Activated CD4-positive, alpha-beta memory T cell treated with anti-CD3 and anti-CD28 coated beads for 36 hours (primary cell): ENCODE measurements around the gene DIPK2A. TPM values are rescaled to one million over a fixed set of nuclear protein-coding genes. Genes with fewer than 3 reads are reported as not detected.

ENCODE experiments used
- CTCF ChIA-PET: fragments of 350-600 bp; sonication (Branson Sonifier 250); formaldehyde crosslinking; loops from one replicate; lab custom pipeline; 2021; ENCODE audit warnings: antibody characterized with exemption, inconsistent platforms; lab: Charles Lee
- POLR2A ChIA-PET: fragments of 350-600 bp; sonication (Branson Sonifier 250); formaldehyde crosslinking; loops from one replicate; lab custom pipeline; 2021; ENCODE audit warnings: antibody characterized with exemption; lab: Charles Lee
- DNase-seq: peaks from one replicate; pipeline ENCODE4 v3.0.0-alpha.2; 2020
- H3K27ac Mint-ChIP-seq: one replicate; pipeline ENCODE4 v1.8.0; 2021; ENCODE audit warnings: mixed read lengths
- H3K27me3 Mint-ChIP-seq: one replicate; pipeline ENCODE4 v1.8.0; 2021; ENCODE audit warnings: mixed read lengths
- H3K36me3 Mint-ChIP-seq: one replicate; pipeline ENCODE4 v1.8.0; 2021; ENCODE audit warnings: mixed read lengths
- H3K4me1 Mint-ChIP-seq: one replicate; pipeline ENCODE4 v1.8.0; 2021; ENCODE audit warnings: low read depth, mixed read lengths
- H3K4me3 Mint-ChIP-seq: one replicate; pipeline ENCODE4 v1.8.0; 2021; ENCODE audit warnings: mild to moderate bottlenecking, mixed read lengths
- H3K9me3 Mint-ChIP-seq: one replicate; pipeline ENCODE4 v1.8.0; 2021; ENCODE audit warnings: mixed read lengths
- intact Hi-C: fragments of 100-400 bp; cut with micrococcal nuclease; formaldehyde crosslinking; loops from one replicate; pipeline ENCODE4 v1.15.1; 2023
- total RNA-seq, 2 experiments: library from RNA; stranded (reverse); gene quantifications; one replicate each; pipeline ENCODE4 v1.2.3, GENCODE V29; 2021

DIPK2A gene
- total RNA-seq, 2 experiments from 2014 or later, result 8.9 to 9.8 TPM

DNA sequence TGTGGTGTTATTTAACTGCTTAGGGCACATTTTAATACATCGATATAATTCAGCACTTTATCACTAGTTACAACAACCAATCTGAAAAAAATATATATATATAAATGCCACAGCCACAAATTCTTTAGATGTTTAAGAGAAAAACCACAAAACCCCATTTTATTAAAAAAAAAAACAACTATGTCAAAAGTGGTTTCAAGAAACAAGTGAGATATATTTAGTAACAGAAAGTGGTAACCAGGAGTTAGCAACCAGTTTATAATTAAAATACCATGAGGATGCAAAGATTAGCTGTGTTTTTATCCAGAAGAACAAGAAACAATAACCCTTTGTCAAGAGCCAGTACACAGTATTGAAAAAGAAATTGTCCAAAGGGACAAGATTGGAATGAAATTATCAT, 14.8 kb upstream of the DIPK2A start:
- DNase-seq, result no peak
- CTCF ChIA-PET, result interaction anchor here (0.9 to 1.1 kb wide), 2 partner anchors 14 to 183 kb away, joined by 3 read pairs; partner anchors contain the start of gene DIPK2A
- Mint-ChIP-seq H3K4me1 (peaks cover 4% of the 10 kb centered on the region), H3K9me3 (peaks cover 7% of the 10 kb centered on the region), H3K4me3 (no peak overlapping the region), H3K27ac (no peak overlapping the region), H3K36me3 (peaks cover 2% of the 10 kb centered on the region), H3K27me3 (peaks cover 9% of the 10 kb centered on the region)
- intact Hi-C loops, result no loop called here
- POLR2A ChIA-PET, result no interaction called here

DNA sequence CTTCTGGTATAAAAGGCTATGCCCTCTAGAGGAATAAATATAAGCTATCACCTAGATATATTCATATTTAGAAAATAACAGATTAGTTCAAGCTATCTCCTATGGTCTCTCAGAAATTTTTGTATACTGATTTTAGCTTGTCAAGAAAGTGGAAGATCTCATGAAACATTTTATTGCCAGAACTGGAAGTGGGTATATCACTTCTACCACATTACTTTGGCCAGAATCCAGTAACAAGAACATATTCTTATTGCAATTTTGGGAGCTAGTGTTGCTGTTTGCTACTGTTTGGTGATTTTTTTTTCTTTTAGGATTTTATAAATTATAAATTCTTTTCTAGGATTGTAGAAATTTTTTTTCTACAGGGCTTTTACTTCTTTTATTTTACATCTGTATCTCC, 14.2 kb upstream of the DIPK2A start:
- Mint-ChIP-seq H3K4me3 (no peak overlapping the region), H3K27ac (no peak overlapping the region), H3K4me1 (peaks cover 4% of the 10 kb centered on the region), H3K27me3 (peaks cover 9% of the 10 kb centered on the region), H3K9me3 (peaks cover 7% of the 10 kb centered on the region), H3K36me3 (peaks cover 2% of the 10 kb centered on the region)
- intact Hi-C loops, result no loop called here
- CTCF ChIA-PET, result interaction anchor here (0.9 to 1.1 kb wide), 2 partner anchors 14 to 184 kb away, joined by 3 read pairs; partner anchors contain the start of gene DIPK2A
- no peak for DNase-seq
- POLR2A ChIA-PET, result no interaction called here

DNA sequence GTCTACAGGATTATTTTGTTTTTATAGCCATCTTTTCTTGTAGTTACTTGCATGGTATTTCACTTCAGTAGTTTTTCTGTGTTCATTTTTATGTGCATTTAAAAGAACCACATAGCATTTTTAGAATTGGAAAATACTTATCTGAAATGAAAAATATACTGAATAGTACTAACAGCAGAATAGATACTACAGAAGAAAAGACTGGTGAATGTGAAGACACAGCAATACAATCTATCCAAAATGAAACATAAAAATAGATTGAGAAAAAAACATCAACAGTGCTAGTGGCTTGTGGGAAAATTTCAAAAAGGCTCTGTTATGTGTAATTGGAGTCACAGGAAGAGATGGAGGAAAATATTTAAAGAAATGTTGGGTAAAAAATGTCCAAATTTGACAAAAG, 12.7 kb upstream of the DIPK2A start:
- peaks cover 7% of the 10 kb centered on the region for H3K9me3 Mint-ChIP-seq
- intact Hi-C loops, result no loop called here
- no peak for DNase-seq
- ChIA-PET POLR2A (no interaction called here), CTCF (no interaction called here)
- H3K4me1 Mint-ChIP-seq, result peaks cover 4% of the 10 kb centered on the region
- no peak overlapping the region for H3K4me3 Mint-ChIP-seq
- H3K36me3 Mint-ChIP-seq, result peaks cover 2% of the 10 kb centered on the region
- no peak overlapping the region for H3K27ac Mint-ChIP-seq
- peaks cover 15% of the 10 kb centered on the region for H3K27me3 Mint-ChIP-seq

DNA sequence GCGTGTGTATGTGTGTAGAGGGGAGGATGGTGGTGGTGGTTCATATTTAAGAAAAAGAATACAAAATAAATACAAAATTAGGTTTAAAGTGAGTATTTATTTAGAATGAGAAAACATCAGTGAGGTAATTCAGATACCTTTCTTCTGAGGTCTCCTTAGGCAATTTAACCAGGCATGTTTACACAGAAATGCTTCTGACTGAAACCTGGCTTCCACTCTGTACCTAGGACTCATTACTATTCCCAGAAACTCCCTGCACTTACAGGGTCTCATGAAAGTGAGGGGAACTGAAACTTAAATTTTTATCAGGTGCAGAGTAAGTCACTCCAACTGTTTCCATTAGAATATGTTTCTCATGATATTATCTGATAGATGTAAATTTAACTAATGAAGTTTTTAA, 10.3 kb upstream of the DIPK2A start:
- H3K4me3 Mint-ChIP-seq, result no peak overlapping the region
- H3K27me3 Mint-ChIP-seq, result peaks cover 19% of the 10 kb centered on the region
- no peak overlapping the region for H3K27ac Mint-ChIP-seq
- H3K36me3 Mint-ChIP-seq, result peaks cover 2% of the 10 kb centered on the region
- peaks cover 4% of the 10 kb centered on the region for H3K4me1 Mint-ChIP-seq
- DNase-seq, result no peak
- ChIA-PET CTCF (interaction anchor here (2.2 kb wide), 1 partner anchor 9 kb away, joined by 6 read pairs; the partner anchor contains the start of gene DIPK2A), POLR2A (no interaction called here)
- intact Hi-C loops, result no loop called here
- H3K9me3 Mint-ChIP-seq, result peaks cover 7% of the 10 kb centered on the region

DNA sequence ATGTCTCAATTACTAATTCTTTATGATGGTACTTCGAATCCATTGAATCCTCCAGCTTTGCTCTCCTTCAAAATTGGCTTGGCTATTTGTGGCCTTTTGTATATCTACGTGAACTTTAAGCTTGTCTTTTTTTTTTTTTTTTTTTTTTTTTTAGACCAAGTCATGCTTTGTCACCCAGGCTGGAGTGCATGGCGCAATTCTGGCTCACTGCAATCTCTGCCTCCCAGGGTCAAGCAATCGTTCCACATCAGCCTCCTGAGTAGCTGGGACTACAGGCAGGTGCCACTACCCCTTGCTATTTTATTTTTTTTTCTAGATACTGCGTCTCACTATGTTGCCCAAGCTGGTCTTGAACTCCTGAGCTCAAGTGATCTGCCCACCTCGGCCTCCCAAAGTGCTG, 7.7 kb upstream of the DIPK2A start:
- Mint-ChIP-seq H3K4me1 (no peaks in the 10 kb centered on the region), H3K27ac (no peak overlapping the region), H3K4me3 (no peak overlapping the region), H3K9me3 (peaks cover 7% of the 10 kb centered on the region), H3K36me3 (peaks cover 2% of the 10 kb centered on the region), H3K27me3 (peaks cover 23% of the 10 kb centered on the region)
- POLR2A ChIA-PET, result no interaction called here
- DNase-seq, result no peak
- CTCF ChIA-PET, result interaction anchor here (0.6 kb wide), 1 partner anchor 11 kb away, joined by 3 read pairs; no protein-coding TSS in a partner anchor
- intact Hi-C loops, result no loop called here

DNA sequence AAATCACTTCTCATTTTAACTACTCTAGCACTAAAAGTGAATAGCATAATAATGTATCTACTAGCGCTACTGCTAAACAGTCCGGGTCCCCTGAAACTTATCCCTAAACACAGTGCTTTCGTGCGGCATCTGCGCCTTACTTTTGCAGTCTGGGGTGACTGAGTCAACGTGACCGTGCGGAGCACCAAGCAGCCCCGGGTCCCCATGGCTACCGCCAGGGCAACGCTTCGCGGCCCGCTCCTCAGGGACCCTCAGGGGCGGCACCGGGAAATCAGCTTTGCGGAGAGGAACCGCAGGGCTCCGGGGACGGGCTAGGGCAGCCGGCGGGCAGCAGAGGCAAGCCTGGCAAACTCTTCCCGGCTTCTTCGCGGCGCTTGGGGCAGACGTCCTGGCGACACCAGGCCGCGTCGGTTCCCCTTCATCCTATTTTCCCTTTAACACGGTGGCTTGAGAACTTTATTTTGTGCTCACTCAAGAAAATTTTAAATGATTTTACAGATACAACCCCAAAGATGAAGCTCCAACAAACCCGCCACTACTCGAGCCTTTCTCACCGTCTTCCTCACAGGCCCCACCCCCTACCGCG, 757 bp upstream of the DIPK2A start:
- Mint-ChIP-seq H3K27ac (peak overlapping the region; percentile 96), H3K9me3 (no peaks in the 10 kb centered on the region), H3K27me3 (peaks cover 12% of the 10 kb centered on the region), H3K4me3 (peak overlapping the region; percentile 92), H3K36me3 (no peaks in the 10 kb centered on the region), H3K4me1 (peaks cover 11% of the 10 kb centered on the region)
- intact Hi-C loops, result loop anchor here (1.0 to 10.0 kb wide), 9 partner anchors 62 to 1376 kb away; partner anchors contain the start of genes PLS1 and SLC9A9
- POLR2A ChIA-PET, result interaction anchor here (0.7 to 2.3 kb wide), 5 partner anchors 117 to 969 kb away, joined by 3 to 21 read pairs (median 4); partner anchors contain the start of genes SLC9A9 and U2SURP
- CTCF ChIA-PET, result interaction anchor here (1.1 to 4.0 kb wide), 12 partner anchors 10 to 969 kb away, joined by 3 to 24 read pairs (median 4); partner anchors contain the start of genes SLC9A9 and U2SURP
- DNase-seq, result peak; percentile 65

DNA sequence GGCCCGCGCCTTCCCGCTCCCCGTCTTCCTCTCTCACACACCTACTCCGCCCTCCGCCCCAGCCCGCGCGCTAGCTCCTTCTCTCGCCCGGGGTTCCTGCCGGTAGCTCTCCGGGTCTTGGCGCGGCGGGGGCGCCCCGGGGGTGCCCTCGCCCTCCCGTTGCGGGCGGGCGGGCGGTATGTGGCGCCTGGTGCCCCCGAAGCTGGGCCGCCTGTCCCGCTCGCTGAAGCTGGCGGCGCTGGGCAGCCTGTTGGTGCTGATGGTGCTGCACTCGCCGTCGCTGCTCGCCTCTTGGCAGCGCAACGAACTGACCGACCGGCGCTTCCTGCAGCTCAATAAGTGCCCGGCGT, 507 bp downstream of the DIPK2A start:
- Mint-ChIP-seq H3K27me3 (peaks cover 7% of the 10 kb centered on the region), H3K9me3 (no peaks in the 10 kb centered on the region), H3K27ac (peak overlapping the region; percentile 96), H3K4me3 (peak overlapping the region; percentile 92), H3K36me3 (no peaks in the 10 kb centered on the region), H3K4me1 (peaks cover 16% of the 10 kb centered on the region)
- intact Hi-C loops, result loop anchor here (5.0 to 10.0 kb wide), 4 partner anchors 323 to 1377 kb away; partner anchors contain the start of gene PLS1
- ChIA-PET POLR2A (interaction anchor here (0.8 to 2.3 kb wide), 6 partner anchors 8 to 853 kb away, joined by 3 to 21 read pairs (median 4); partner anchors contain the start of genes CHST2 and SLC9A9), CTCF (interaction anchor here (0.9 to 4.0 kb wide), 13 partner anchors 13 to 971 kb away, joined by 3 to 24 read pairs (median 4); partner anchors contain the start of genes SLC9A9 and U2SURP)
- DNase-seq, result no peak

DNA sequence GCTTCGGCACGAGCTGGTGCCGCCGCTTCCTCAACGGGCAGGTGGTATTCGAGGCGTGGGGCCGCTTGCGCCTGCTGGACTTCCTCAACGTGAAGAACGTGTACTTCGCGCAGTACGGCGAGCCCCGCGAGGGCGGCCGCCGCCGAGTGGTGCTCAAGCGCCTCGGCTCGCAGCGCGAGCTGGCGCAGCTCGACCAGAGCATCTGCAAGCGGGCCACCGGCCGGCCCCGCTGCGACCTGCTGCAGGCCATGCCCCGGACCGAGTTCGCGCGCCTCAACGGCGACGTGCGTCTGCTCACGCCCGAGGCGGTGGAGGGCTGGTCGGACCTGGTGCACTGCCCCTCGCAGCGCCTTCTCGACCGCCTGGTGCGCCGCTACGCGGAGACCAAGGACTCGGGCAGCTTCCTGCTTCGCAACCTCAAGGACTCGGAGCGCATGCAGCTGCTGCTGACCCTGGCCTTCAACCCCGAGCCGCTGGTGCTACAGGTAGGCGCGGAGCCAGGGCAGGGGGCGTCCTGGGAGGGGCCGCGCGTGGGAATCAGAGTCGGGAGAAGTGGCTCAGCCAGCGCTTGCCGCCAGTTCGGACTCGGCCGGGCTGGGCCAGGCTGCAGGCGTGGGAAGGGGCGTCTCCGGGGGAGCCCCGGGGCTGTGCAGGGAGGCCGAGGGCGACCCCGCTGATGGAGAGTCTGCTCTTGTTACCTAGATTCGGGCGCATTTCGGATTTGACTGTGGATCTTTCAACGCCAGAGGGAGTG, 1.1 kb downstream of the DIPK2A start:
- Mint-ChIP-seq H3K9me3 (no peaks in the 10 kb centered on the region), H3K36me3 (no peaks in the 10 kb centered on the region), H3K27ac (peak overlapping the region; percentile 96), H3K4me3 (peak overlapping the region; percentile 92), H3K4me1 (peaks cover 22% of the 10 kb centered on the region), H3K27me3 (peaks cover 4% of the 10 kb centered on the region)
- ChIA-PET POLR2A (interaction anchor here (1.0 to 2.3 kb wide), 5 partner anchors 7 to 130 kb away, joined by 3 to 21 read pairs (median 4); partner anchors contain the start of gene SLC9A9), CTCF (interaction anchor here (0.7 to 4.0 kb wide), 9 partner anchors 13 to 298 kb away, joined by 3 to 24 read pairs (median 4); partner anchors contain the start of gene SLC9A9)
- intact Hi-C loops, result loop anchor here (1.0 to 10.0 kb wide), 5 partner anchors 322 to 1378 kb away; partner anchors contain the start of genes PLS1 and U2SURP
- peak; percentile 73 for DNase-seq

DNA sequence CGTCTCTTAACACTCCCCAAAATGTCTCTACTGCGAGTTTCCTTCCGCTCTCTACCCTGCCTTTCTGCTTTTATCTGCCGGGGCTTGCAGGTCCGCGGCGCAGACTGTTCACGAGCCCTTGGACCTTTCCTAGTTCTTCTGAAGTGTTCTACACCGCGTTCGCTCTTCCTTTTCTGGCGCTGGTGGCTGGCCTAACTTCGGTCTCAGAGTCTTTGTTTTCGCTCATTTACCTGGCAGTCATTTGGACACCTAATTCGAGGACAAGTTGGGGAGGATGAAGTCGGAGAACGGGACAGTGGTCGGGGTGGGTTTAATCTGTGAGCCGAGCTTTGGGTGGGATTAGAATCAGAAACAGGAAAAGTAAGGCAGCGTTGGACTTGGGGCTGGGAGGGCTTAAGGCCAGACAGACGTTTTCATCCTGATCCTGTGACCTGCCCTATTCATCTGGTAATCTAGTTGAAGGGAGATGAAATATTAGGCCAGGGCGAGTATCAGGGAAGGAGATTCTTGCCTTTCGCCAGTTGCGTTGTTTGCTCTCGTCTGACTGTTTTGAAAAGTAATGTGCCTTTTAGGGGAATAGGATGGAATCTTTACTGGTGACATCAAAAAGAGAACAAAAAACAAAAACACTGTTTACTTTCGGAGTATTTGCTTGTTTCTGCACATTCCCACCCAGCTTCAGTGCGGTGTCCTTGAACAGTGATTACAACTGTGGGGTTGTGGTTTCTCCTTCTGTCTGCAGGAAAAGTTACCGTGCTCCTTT, 1.8 kb downstream of the DIPK2A start:
- peak; percentile 8 for DNase-seq
- intact Hi-C loops, result loop anchor here (1.0 to 10.0 kb wide), 5 partner anchors 321 to 1379 kb away; partner anchors contain the start of genes PLS1 and U2SURP
- Mint-ChIP-seq H3K36me3 (no peaks in the 10 kb centered on the region), H3K9me3 (no peaks in the 10 kb centered on the region), H3K27me3 (peaks cover 4% of the 10 kb centered on the region), H3K27ac (peak overlapping the region; percentile 81), H3K4me1 (peaks cover 29% of the 10 kb centered on the region), H3K4me3 (peak overlapping the region; percentile 92)
- ChIA-PET CTCF (interaction anchor here (2.2 to 4.0 kb wide), 2 partner anchors 10 to 199 kb away, joined by 7 to 24 read pairs; no protein-coding TSS in a partner anchor), POLR2A (no interaction called here)

DNA sequence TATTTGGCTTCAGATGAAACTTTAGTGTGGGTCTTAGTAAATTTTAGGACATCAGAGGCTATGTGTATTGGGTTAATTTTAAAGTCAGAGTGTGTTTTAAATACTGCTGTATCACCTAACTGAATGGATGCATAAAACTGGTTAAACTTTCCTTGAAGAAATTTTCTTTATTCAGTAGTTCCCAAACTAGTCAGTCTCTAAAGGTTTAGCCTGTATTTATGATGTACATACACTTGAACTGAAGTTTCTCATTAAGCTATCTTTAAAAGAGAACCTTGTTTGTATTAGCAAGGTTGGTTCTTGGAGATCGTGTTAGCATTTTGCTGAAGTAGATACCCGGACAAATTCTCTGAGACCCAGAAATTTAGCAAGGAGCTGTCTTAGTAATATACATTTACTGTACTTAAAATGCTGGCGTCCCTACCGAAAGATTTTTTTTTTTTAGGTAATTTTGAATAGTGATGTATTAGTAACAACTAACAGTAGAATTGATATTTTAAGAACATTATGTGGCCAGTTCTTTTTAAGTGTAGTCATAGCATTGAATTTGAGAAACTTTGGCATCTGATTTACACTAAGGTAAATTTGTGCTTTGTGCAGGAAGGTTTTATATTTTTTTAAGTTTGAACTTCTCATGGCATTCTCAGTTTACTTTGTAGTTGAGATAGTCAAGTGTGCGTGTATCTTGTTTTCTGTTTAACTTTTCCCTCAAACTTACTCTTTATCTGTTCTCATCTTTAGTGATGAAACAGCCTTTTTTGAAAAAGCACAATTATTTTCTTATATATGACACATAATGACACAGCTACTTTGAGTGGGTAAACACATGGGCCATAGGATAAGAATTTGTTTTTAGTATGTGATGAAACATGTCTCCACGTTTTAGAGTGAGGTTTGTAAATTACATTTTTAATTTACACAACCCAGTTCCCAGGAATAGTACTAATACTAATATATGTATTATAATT, 2.9 kb downstream of the DIPK2A start:
- intact Hi-C loops, result loop anchor here (5.0 to 10.0 kb wide), 4 partner anchors 320 to 1380 kb away; partner anchors contain the start of gene PLS1
- DNase-seq, result no peak
- peaks cover 33% of the 10 kb centered on the region for H3K4me1 Mint-ChIP-seq
- CTCF ChIA-PET, result interaction anchor here (0.6 to 2.2 kb wide), 6 partner anchors 9 to 1117 kb away, joined by 3 to 7 read pairs (median 4); no protein-coding TSS in a partner anchor
- H3K27ac Mint-ChIP-seq, result no peak overlapping the region
- peak overlapping the region; percentile 92 for H3K4me3 Mint-ChIP-seq
- POLR2A ChIA-PET, result no interaction called here
- H3K27me3 Mint-ChIP-seq, result peaks cover 3% of the 10 kb centered on the region
- H3K9me3 Mint-ChIP-seq, result no peaks in the 10 kb centered on the region
- H3K36me3 Mint-ChIP-seq, result no peaks in the 10 kb centered on the region
